Progenitor cell of endocrine pancreas (in vitro differentiated cells): ENCODE results near the gene PPP1R15A. TPM values are rescaled to one million over a fixed set of nuclear protein-coding genes. Genes with fewer than 3 reads are reported as not detected.
A peak's percentile ranks its signal among the peaks of the same experiment; 100 is the strongest.

ENCODE experiments used
- DNase-seq: peaks from one replicate; pipeline ENCODE4 v3.0.0; 2021; ENCODE audit warnings: low spot score; ENCODE audit not compliant: unreplicated experiment
- H3K27ac Mint-ChIP-seq: 2 replicates; pipeline ENCODE4 v1.8.0; 2021; ENCODE audit warnings: mild to moderate bottlenecking, moderate library complexity, mixed read lengths
- H3K27me3 Mint-ChIP-seq: 2 replicates; pipeline ENCODE4 v1.8.0; 2021; ENCODE audit warnings: mixed read lengths
- H3K36me3 Mint-ChIP-seq: 2 replicates; pipeline ENCODE4 v1.8.0; 2022; ENCODE audit warnings: mixed read lengths; ENCODE audit not compliant: insufficient read depth
- H3K4me1 Mint-ChIP-seq: 2 replicates; pipeline ENCODE4 v1.8.0; 2021; ENCODE audit warnings: low read depth, mixed read lengths
- H3K4me3 Mint-ChIP-seq: 2 replicates; pipeline ENCODE4 v1.8.0; 2021; ENCODE audit warnings: low read depth, mild to moderate bottlenecking, moderate library complexity, mixed read lengths
- H3K9me3 Mint-ChIP-seq: 2 replicates; pipeline ENCODE4 v1.8.0; 2021; ENCODE audit warnings: low read depth, mixed read lengths
- total RNA-seq: library from RNA; stranded (reverse); gene quantifications from 2 replicates; pipeline ENCODE4 v1.2.1, GENCODE V29; 2021
- TF ChIP-seq, protein P1 (sequence below): fragments of 200-600 bp; sonication (generic); IDR thresholded peaks from one replicate; pipeline ENCODE4 v1.5.0; 2021; ENCODE audit warnings: antibody characterized with exemption, mild to moderate bottlenecking; ENCODE audit not compliant: unreplicated experiment

PPP1R15A gene
- total RNA-seq, 1 donor from 2014 or later, result 44.5 TPM

DNA sequence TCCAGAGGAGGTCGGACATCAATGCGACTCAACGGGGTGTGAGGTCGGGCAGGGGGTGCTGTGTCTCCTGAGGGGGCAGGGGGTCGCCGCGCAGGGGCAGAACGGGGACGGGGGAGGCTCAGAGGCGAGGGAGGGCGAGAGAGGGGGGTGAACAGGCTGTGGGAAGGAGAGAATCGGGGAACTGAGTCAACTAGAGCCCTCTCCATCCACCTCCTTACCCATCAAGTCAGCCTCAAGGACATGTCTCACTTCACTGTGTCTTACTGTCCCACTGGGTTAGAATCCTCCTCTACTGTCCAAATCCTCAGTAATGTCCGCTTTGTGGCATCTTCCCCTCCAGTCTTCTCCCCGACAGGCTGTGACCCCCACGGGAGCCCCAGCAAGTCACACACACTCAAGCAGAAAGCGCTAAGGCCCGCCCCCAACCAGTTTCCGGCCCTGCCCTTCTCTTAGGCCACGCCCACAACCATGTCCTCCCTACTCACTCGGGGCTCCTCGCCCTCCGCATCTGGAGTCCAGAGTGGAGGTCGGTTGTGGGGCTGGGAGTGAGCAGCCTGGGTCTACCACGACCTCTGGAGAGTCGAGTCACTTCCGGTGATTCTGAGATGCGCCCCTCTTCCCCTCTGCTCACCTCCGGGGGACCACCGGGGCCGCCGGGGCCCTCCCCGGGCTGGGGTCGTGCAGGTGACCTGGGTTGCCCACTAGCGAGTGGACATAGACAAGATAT is 13.1 kb upstream of the PPP1R15A start:
- Mint-ChIP-seq H3K27ac (no peak overlapping the region), H3K4me3 (no peak overlapping the region), H3K9me3 (no peaks in the 10 kb centered on the region), H3K36me3 (no peaks in the 10 kb centered on the region), H3K27me3 (no peaks in the 10 kb centered on the region), H3K4me1 (no peaks in the 10 kb centered on the region)
- TF ChIP-seq, protein P1, sequence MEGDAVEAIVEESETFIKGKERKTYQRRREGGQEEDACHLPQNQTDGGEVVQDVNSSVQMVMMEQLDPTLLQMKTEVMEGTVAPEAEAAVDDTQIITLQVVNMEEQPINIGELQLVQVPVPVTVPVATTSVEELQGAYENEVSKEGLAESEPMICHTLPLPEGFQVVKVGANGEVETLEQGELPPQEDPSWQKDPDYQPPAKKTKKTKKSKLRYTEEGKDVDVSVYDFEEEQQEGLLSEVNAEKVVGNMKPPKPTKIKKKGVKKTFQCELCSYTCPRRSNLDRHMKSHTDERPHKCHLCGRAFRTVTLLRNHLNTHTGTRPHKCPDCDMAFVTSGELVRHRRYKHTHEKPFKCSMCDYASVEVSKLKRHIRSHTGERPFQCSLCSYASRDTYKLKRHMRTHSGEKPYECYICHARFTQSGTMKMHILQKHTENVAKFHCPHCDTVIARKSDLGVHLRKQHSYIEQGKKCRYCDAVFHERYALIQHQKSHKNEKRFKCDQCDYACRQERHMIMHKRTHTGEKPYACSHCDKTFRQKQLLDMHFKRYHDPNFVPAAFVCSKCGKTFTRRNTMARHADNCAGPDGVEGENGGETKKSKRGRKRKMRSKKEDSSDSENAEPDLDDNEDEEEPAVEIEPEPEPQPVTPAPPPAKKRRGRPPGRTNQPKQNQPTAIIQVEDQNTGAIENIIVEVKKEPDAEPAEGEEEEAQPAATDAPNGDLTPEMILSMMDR, result no peak
- no peak for DNase-seq

DNA sequence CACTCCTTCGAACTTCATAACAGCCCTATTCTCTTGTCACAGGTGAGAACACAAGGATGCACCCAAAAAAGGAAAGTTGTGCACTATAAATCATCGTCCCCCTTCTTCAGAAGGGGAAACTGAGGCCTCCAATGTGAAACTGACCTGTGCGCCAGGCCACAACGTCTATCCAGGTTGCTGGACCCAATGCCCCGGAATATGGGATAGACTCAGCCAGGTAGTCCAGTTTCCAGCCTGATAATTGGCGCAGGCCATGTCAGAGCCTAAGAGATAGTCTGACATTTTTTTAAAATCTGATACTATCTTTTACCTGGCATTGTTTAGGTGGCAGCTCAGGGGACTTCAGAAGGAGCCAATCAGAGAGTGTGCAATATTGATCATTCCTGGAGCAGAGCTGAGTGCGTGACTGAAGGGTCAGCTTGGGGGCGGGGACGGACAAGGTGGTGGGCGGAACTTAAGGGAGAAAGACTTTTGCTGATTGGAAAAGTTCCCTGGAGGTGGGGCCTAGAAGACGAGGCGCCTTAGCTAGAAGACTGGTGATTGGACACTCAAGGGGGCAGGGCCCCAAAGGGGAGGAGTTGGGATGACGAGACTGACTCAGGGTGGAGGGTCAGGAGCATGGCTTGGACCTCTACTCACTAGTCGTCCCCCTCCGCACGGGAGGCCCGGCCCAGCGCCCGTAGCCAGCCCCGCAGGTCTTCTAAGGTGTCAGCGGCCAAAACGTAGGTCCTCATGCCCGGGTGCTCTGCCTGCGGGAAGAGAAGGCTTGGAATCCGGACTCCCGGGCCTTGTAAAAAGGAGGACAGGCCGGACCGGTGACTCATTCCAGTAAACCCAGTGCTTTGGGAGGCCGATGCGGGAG is 12.3 kb upstream of the PPP1R15A start:
- Mint-ChIP-seq H3K27me3 (no peaks in the 10 kb centered on the region), H3K4me1 (no peaks in the 10 kb centered on the region), H3K27ac (no peak overlapping the region), H3K36me3 (no peaks in the 10 kb centered on the region), H3K4me3 (no peak overlapping the region), H3K9me3 (no peaks in the 10 kb centered on the region)
- DNase-seq, result no peak
- TF ChIP-seq, protein P1, result no peak

DNA sequence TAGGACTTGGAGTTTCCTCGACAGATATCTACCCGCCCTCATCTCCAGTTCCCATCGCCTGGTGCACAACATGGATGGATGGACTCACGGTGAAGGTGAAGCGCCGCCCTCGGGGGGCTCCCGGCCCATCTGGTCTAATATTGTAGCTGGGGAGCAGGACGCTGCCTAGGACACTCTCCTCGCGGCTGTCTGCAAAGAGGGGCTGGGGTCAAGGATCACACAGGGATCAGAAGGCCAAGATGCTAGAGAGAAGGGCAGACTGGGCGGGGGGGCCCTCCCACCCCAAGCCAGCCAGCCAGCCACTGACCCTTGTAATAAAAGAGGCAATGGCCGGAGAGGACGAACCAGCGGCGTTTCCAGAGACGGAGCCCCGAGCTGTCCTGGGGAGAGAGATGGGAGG is 10.9 kb upstream of the PPP1R15A start:
- H3K4me1 Mint-ChIP-seq, result no peaks in the 10 kb centered on the region
- no peaks in the 10 kb centered on the region for H3K27me3 Mint-ChIP-seq
- DNase-seq, result no peak
- no peak overlapping the region for H3K4me3 Mint-ChIP-seq
- peak overlapping the region; percentile 23 for H3K27ac Mint-ChIP-seq
- TF ChIP-seq, protein P1, result no peak
- no peaks in the 10 kb centered on the region for H3K9me3 Mint-ChIP-seq
- H3K36me3 Mint-ChIP-seq, result no peaks in the 10 kb centered on the region

DNA sequence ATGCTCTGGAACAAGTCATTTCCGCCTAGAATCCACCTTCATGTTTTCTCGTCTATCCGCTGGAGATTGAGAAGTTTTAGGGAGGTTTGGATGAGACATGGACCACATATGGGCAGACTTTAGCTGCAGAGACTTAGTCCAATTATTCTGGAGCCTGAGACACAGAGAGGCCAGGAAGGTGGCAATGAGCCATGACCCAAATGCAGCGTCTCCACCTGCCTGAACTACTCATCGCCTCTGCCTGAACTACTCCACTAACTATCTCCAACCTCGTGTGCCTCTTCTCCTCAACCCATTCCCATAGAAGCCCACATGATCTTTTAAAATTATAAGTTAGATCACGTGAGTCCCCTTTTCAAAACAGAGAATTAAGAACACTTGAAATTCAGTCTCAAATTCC is 9.4 kb upstream of the PPP1R15A start:
- Mint-ChIP-seq H3K9me3 (no peaks in the 10 kb centered on the region), H3K27me3 (no peaks in the 10 kb centered on the region), H3K4me1 (peaks cover 9% of the 10 kb centered on the region), H3K4me3 (no peak overlapping the region), H3K27ac (no peak overlapping the region), H3K36me3 (no peaks in the 10 kb centered on the region)
- TF ChIP-seq, protein P1, result no peak
- no peak for DNase-seq

DNA sequence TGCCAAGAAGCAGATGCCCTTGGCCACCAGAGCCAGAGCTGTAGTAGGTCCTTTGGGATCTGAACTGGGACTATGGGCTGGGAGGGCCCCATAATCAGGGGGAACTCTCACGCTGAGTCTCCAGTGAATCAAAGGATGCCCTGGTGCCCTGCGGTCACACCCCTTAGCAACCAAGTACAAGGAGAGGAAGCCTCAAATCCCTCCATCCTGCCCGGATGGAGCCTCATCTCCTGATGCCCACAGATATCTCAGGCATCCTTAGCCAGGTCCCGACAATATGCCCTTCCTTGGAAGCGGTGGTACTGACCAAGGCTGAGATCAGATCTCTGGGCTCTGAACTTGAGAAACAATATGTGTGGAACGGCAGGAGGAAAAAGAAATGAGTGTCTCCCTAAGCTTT is 5.5 kb upstream of the PPP1R15A start:
- H3K4me3 Mint-ChIP-seq, result no peak overlapping the region
- no peaks in the 10 kb centered on the region for H3K36me3 Mint-ChIP-seq
- H3K9me3 Mint-ChIP-seq, result no peaks in the 10 kb centered on the region
- DNase-seq, result no peak
- no peaks in the 10 kb centered on the region for H3K27me3 Mint-ChIP-seq
- peaks cover 17% of the 10 kb centered on the region for H3K4me1 Mint-ChIP-seq
- peak overlapping the region; percentile 57 for H3K27ac Mint-ChIP-seq
- TF ChIP-seq, protein P1, result no peak
